ENCODE results near the gene ZNF418. TPM values are rescaled to one million over a fixed set of nuclear protein-coding genes. Genes with fewer than 3 reads are reported as not detected.

The ZNF418 gene
- total and polyA plus RNA-seq, 2 donors from 2014 or later, result 8.2 to 17.6 TPM

GRCh38 chr19:57946316-57946715 lies 11.1 kb upstream of the ZNF418 start:
- no peak for TF ChIP-seq CTCF (IDR thresholded peaks at IDR 0.05; ENCODE audit: borderline replicate concordance, extremely low read depth, insufficient read depth)
- peaks cover 2 to 28% (median 8%) of the 10 kb centered on the region in 3 donors for H3K9me3 ChIP-seq (ENCODE audit: control insufficient read depth in 2 of 3, insufficient read depth in 1 of 3, low read length in 3 of 3)

GRCh38 chr19:57941593-57941992 lies 6.4 kb upstream of the ZNF418 start:
- no peak for FAIRE-seq
- Histone ChIP-seq H3K4me3 (ENCODE audit: low read length in 3 of 3) (no peak overlapping the region), H3K27me3 (ENCODE audit: control insufficient read depth, insufficient read depth, low read length) (no peaks in the 10 kb centered on the region), H3K4me1 (ENCODE audit: control insufficient read depth in 2 of 3, insufficient read depth in 2 of 3, low read depth in 1 of 3, low read length in 3 of 3) (peaks cover 0 to 11% (median 5%) of the 10 kb centered on the region in 3 donors), H3K9ac (ENCODE audit: low read length in 3 of 3) (no peak overlapping the region), H3K36me3 (ENCODE audit: control insufficient read depth in 2 of 3, insufficient read depth in 3 of 3, low read length in 3 of 3) (peaks cover 8 to 31% (median 29%) of the 10 kb centered on the region in 3 donors), H3K9me3 (ENCODE audit: control insufficient read depth in 2 of 3, insufficient read depth in 1 of 3, low read length in 3 of 3) (peaks cover 2 to 33% (median 8%) of the 10 kb centered on the region in 3 donors), H3K27ac (ENCODE audit: low read depth in 2 of 2, low read length in 2 of 2) (no peak overlapping the region)
- no peak for TF ChIP-seq CTCF (IDR thresholded peaks at IDR 0.05; ENCODE audit: borderline replicate concordance, extremely low read depth, insufficient read depth)
- intact Hi-C loops (cut with DNase I), result no loop called here
- DNase-seq, result no peak

More at GRCh38 chr19:57946316-57946715, 11.1 kb upstream of the ZNF418 start:
- intact Hi-C loops (cut with DNase I), result no loop called here
- FAIRE-seq (no peak), DNase-seq (no peak)
- Histone ChIP-seq H3K27ac (ENCODE audit: low read depth in 2 of 2, low read length in 2 of 2) (no peak overlapping the region), H3K4me1 (ENCODE audit: control insufficient read depth in 2 of 3, insufficient read depth in 2 of 3, low read depth in 1 of 3, low read length in 3 of 3) (peaks cover 0 to 16% (median 9%) of the 10 kb centered on the region in 3 donors), H3K27me3 (ENCODE audit: control insufficient read depth, insufficient read depth, low read length) (no peaks in the 10 kb centered on the region), H3K36me3 (ENCODE audit: control insufficient read depth in 2 of 3, insufficient read depth in 3 of 3, low read length in 3 of 3) (peaks cover 6 to 25% (median 23%) of the 10 kb centered on the region in 3 donors), H3K4me3 (ENCODE audit: low read length in 3 of 3) (peak overlapping the region; percentile 85 to 95 (median 91)), H3K9ac (ENCODE audit: low read length in 3 of 3) (peak overlapping the region in 2 of 3 donors; percentile 17 to 75)

- DNase-seq (no peak), FAIRE-seq (no peak)
- Histone ChIP-seq H3K27me3 (ENCODE audit: control insufficient read depth, insufficient read depth, low read length) (no peaks in the 10 kb centered on the region), H3K4me1 (ENCODE audit: control insufficient read depth in 2 of 3, insufficient read depth in 2 of 3, low read depth in 1 of 3, low read length in 3 of 3) (peaks cover 0 to 10% (median 0%) of the 10 kb centered on the region in 3 donors), H3K9ac (ENCODE audit: low read length in 3 of 3) (no peak overlapping the region), H3K9me3 (ENCODE audit: control insufficient read depth in 2 of 3, insufficient read depth in 1 of 3, low read length in 3 of 3) (peaks cover 0 to 5% (median under 1%) of the 10 kb centered on the region in 3 donors), H3K27ac (ENCODE audit: low read depth in 2 of 2, low read length in 2 of 2) (no peak overlapping the region), H3K36me3 (ENCODE audit: control insufficient read depth in 2 of 3, insufficient read depth in 3 of 3, low read length in 3 of 3) (peaks cover 0 to 9% (median 5%) of the 10 kb centered on the region in 3 donors), H3K4me3 (ENCODE audit: low read length in 3 of 3) (peak overlapping the region in 2 of 3 donors; percentile 72 to 87)
- no peak for TF ChIP-seq CTCF (IDR thresholded peaks at IDR 0.05; ENCODE audit: borderline replicate concordance, extremely low read depth, insufficient read depth)
- intact Hi-C loops (cut with DNase I), result no loop called here
Measured at GRCh38 chr19:57935731-57936130, 529 bp upstream of the ZNF418 start.

GRCh38 chr19:57927587-57927986 lies 7.6 kb downstream of the ZNF418 start:
- Histone ChIP-seq H3K27ac (ENCODE audit: low read depth in 2 of 2, low read length in 2 of 2) (no peak overlapping the region), H3K9ac (ENCODE audit: low read length in 3 of 3) (no peak overlapping the region), H3K9me3 (ENCODE audit: control insufficient read depth in 2 of 3, insufficient read depth in 1 of 3, low read length in 3 of 3) (peaks cover 7 to 23% (median 13%) of the 10 kb centered on the region in 3 donors), H3K4me3 (ENCODE audit: low read length in 3 of 3) (no peak overlapping the region), H3K4me1 (ENCODE audit: control insufficient read depth in 2 of 3, insufficient read depth in 2 of 3, low read depth in 1 of 3, low read length in 3 of 3) (no peaks in the 10 kb centered on the region), H3K27me3 (ENCODE audit: control insufficient read depth, insufficient read depth, low read length) (no peaks in the 10 kb centered on the region), H3K36me3 (ENCODE audit: control insufficient read depth in 2 of 3, insufficient read depth in 3 of 3, low read length in 3 of 3) (peaks cover 21 to 33% (median 25%) of the 10 kb centered on the region in 3 donors)
- FAIRE-seq (no peak), DNase-seq (no peak)
- TF ChIP-seq CTCF (IDR thresholded peaks at IDR 0.05; ENCODE audit: borderline replicate concordance, extremely low read depth, insufficient read depth), result no peak
- intact Hi-C loops (cut with DNase I), result no loop called here
